Right renal pelvis (tissue), 4 donors: ENCODE measurements around the gene PPP1R13L. TPM values are rescaled to one million over a fixed set of nuclear protein-coding genes. Genes with fewer than 3 reads are reported as not detected.

Experiments used
- DNase-seq, 4 donors: peaks; one replicate each; pipeline ENCODE4 v3.0.0-alpha.2; 2013; ENCODE audit warnings: low read depth in 4 of 4, low spot score in 3 of 4, missing footprints in 1 of 4
- polyA plus RNA-seq, 4 donors: library from polyadenylated mRNA; unstranded; fragments of 120-200 nt; gene quantifications; one replicate each; pipeline ENCODE4 v1.2.1, GENCODE V29; 2013; ENCODE audit not compliant: insufficient read length in 4 of 4

The PPP1R13L gene
- polyA plus RNA-seq, 4 donors = 7.3 to 12.0 (median 9.1) TPM

DNA sequence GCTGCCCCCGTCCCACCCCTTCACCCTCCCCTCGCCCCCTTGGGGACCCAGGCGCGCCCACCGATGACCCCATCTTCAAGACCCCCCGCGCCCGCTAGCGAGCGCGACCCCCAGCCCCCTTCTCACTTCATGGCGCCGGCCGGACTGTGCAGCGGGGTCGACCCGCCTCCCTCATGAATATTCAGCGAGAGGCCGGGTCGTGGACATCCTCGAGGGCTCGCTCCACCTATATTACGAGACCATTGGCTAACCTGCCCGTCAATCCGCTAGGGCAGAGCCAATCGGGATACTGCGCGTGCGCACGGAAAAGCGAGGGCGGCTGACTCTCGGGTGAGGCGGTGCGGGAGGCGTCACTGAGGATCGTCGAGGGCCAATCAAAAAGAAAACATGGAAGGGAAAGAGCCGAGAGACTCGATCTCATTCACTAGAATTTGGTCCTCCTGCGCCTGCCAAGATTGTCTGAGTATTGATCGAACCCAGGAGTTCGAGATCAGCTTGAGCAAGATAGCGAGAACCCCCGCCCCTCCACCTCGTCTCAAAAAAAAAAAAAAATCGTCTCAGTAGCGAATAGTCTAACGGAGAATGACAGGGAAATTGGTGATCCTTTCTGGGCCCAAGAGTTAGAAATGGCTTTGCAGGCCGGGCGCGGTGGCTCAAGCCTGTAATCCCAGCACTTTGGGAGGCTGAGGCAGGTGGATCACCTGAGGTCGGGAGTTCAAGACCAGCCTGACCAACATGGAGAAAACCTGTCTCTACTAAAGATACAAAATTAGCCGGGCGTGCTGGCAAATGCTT lies 34.3 kb downstream of the PPP1R13L start, which contains the start of gene ERCC2:
Gene ERCC2 (minus strand): TSS at position 164 of the 795 bp plus-strand sequence. CDS start 33 bp downstream, at position 131.
- peak; percentile 99 to 100 (median 100) for DNase-seq

GRCh38 chr19:45368737-45369340 lies 36.0 kb downstream of the PPP1R13L start:
- no peak for DNase-seq

DNA sequence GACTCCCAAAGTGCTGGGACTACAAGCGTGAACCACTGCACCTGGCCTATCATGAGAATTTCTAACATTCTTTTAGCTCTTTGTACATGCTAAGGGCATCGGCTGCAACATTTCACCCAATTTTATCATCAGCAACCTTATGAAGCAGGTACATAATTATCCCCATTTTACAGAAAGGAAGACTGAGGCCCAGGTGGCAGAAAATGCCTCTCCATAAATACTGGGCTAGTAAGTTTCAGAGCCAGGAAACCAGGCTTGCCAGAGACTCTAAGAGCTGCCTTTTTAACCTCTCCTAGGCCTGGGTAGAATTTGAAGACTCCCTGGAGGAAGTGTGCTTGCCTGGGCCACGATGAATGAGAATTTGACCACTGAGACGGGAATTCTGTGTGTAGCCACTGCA lies 36.7 kb downstream of the PPP1R13L start:
- DNase-seq = no peak

GRCh38 chr19:45364696-45365095 lies 40.2 kb downstream of the PPP1R13L start:
- DNase-seq = no peak

GRCh38 chr19:45363861-45364459 lies 40.9 kb downstream of the PPP1R13L start:
- no peak for DNase-seq

GRCh38 chr19:45362291-45362690 lies 42.6 kb downstream of the PPP1R13L start:
- no peak for DNase-seq

DNA sequence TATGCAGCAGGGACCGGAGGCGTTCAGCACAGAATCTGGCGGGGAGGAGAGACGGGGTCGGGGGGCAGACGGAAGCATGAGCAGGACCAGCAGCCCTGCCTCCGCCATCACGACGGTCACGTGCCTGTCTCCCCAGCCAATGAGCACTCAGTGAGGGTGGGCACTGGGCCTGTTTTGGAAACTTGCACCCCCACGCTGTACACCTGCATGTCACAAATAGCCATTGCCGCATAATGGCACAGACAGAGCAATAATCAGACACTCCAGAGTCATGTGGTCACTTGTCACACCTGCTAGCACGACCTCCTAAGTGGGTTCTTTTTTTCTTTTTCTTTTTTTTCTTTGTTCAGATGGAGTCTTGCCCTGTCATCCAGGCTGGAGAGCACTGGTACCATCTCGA lies 43.3 kb downstream of the PPP1R13L start:
- no peak for DNase-seq

DNA sequence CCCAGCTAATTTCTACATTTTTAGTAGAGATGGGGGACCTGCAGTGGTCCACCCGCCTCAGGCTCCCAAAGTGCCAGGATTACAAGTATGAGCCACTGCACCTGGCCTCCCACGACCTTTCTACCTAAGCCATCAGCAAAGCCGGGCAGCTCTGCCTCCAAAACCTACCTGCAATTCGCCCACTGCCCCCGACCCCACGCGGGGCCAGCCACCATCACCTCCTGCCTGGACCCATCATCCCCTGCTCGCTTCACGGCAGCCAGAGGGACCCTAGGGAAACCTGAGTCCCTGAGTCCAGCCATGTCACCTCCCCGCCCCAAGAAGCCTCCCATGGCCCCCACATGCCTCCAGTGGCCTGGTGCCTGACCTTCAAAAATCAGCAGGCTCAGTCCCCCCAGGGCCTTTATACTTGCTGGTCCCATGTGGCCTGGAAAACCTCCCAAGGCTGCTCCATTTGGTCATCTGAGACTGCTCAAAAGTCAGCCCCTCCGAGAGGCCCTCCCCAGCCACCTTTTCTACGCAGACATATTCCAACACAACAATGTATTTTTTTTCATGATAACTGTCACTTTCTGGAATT lies 46.6 kb downstream of the PPP1R13L start:
- no peak for DNase-seq

GRCh38 chr19:45357445-45357783 lies 47.5 kb downstream of the PPP1R13L start:
- no peak for DNase-seq

- no peak for DNase-seq
Observed at GRCh38 chr19:45356760-45357444, 48.0 kb downstream of the PPP1R13L start.

- DNase-seq = no peak
Observed at GRCh38 chr19:45355910-45356309, 49.0 kb downstream of the PPP1R13L start.

DNA sequence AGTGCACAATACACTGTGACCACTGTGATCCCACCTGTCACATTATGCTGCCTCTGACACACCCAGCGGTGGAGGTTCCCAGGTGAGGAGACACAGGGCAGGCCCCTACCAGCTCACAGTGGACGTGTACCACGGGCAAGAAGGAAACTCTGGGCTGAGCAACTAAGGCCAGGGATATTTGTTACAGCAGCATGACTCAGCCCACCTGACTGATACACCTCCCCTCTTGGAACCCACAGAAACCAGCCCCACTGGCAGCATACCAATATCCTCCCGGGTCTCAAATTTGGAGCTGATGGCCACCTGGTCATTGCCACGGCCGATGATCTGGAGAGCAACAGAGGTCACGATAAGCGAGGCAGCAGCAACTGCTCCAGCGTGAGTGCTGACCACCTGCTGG lies 49.5 kb downstream of the PPP1R13L start:
- DNase-seq = no peak

GRCh38 chr19:45354241-45354842 lies 50.5 kb downstream of the PPP1R13L start:
- DNase-seq = no peak

GRCh38 chr19:45352914-45353796 lies 51.7 kb downstream of the PPP1R13L start:
- no peak for DNase-seq

DNA sequence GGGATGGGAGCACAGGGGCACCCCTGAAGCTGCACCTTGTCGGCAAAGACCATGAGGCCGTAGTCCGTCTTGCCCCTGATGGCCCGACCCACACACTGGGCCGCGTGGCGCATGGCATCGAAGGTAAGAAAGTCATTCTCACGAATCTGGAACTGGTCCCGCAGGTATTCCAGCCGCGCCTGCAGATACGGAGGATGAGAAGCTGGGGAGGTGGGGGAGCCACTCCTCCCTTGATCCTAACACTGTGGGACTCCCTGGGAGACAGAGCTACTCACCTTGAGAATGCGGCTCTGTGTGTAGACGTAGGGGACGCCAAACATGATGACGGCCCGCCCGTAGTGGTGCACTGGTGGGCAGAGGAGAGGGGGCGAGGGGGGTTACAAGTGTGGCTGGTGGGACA lies 52.4 kb downstream of the PPP1R13L start:
- no peak for DNase-seq

DNA sequence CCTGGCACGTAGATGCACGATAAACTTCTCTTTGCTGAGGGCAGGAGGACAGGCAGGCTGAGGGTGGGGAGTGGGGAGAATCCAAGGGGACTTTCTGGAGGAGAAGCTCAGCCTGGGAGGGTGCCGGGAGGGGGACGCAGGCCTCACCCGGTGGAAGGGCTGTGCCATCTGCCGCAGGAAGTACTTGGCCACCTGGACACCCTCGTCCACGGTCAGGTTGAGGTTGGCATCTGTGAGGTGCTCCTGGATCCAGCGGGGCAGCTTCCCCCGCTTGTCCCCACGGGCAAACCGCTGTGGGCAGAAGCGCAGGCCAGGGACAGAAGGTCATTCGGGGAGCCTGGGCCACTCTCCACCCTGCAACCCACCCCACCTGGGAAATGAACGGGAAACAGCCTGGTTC lies 52.8 kb downstream of the PPP1R13L start:
- DNase-seq = no peak

GRCh38 chr19:45351401-45351952 lies 53.4 kb downstream of the PPP1R13L start:
- no peak for DNase-seq

DNA sequence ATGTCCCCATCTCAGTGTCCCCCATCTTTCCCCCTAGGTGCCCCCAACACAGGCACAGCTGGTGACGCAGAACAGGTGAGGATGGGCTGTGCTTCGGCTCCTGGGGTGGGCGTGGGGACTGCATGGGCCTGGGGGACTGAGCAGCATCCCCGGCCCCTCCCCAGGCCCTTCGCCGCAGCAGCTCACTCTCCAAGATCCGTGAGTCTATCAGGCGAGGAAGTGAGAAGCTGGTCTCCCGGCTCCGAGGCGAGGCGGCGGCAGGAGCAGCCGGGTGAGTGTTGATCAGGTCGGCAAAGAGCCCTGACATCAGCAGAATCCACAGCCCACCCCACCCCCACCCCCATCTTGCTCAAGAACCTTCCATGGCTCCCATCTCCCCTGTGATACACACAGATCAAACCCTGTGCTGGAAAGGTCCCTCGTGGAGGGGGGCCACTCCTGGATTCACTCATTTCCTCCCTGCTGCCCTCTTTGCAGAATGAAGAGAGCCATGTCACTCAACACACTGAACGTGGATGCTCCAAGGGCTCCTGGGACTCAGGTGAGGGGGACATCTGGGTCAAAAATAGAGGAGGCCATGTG lies 54.3 kb downstream of the PPP1R13L start:
- no peak for DNase-seq

DNA sequence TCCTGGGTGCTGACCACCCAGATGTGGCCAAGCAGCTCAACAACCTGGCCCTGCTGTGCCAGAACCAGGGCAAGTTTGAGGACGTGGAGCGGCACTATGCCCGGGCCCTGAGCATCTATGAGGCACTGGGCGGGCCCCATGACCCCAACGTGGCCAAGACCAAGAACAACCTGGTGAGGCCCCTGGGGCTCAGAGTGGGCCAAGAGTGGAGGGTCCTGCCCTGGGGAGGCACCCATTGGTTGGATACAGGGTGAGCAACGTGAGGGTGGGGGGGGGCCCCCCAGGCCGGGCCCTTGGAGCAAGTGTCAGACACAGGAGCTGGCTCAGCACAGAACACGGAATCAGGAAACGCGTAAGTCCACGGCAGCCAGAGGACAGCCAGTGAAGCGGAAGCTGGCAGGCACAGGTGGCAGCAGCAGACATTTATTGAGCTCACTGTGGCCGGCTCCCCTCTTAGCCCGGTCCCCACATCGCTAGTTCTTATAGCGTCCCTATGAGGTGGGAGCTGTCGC lies 55.4 kb downstream of the PPP1R13L start:
- DNase-seq = no peak
